ELF-1 (cell line): ENCODE data around the gene EXOC4.

ENCODE experiments used
- DNase-seq: peaks from one replicate; pipeline ENCODE4 v3.0.0-alpha.2; 2016; ENCODE audit warnings: low read depth, low spot score

The EXOC4 gene

GRCh38 chr7:133535308-133535707 lies 282.4 kb downstream of the EXOC4 start:
- no peak for DNase-seq

GRCh38 chr7:133536450-133536849 lies 283.6 kb downstream of the EXOC4 start:
- no peak for DNase-seq

GRCh38 chr7:133539016-133539415 lies 286.1 kb downstream of the EXOC4 start:
- DNase-seq = no peak

GRCh38 chr7:133540096-133540860 lies 287.4 kb downstream of the EXOC4 start:
- DNase-seq = no peak

- DNase-seq = no peak
These were observed 289.4 kb downstream of the EXOC4 start for GRCh38 chr7:133542209-133542780.

- no peak for DNase-seq
These were observed 290.8 kb downstream of the EXOC4 start for GRCh38 chr7:133543657-133544056.

GRCh38 chr7:133545618-133546017 lies 292.7 kb downstream of the EXOC4 start:
- no peak for DNase-seq

GRCh38 chr7:133547981-133548380 lies 295.1 kb downstream of the EXOC4 start:
- DNase-seq = no peak

GRCh38 chr7:133549633-133550032 lies 296.8 kb downstream of the EXOC4 start:
- no peak for DNase-seq

GRCh38 chr7:133550145-133550544 lies 297.3 kb downstream of the EXOC4 start:
- DNase-seq = no peak

- DNase-seq = no peak
These were observed 297.9 kb downstream of the EXOC4 start for GRCh38 chr7:133550811-133551210.

- DNase-seq = no peak
These were observed 298.6 kb downstream of the EXOC4 start for GRCh38 chr7:133551466-133551865.

GRCh38 chr7:133552079-133552478 lies 299.2 kb downstream of the EXOC4 start:
- DNase-seq = no peak

GRCh38 chr7:133554330-133554729 lies 301.5 kb downstream of the EXOC4 start:
- DNase-seq = no peak

GRCh38 chr7:133556048-133556447 lies 303.2 kb downstream of the EXOC4 start:
- DNase-seq = no peak

- no peak for DNase-seq
These were observed 303.7 kb downstream of the EXOC4 start for GRCh38 chr7:133556553-133556952.

- DNase-seq = no peak
These were observed 308.0 kb downstream of the EXOC4 start for GRCh38 chr7:133560900-133561299.

GRCh38 chr7:133561396-133561795 lies 308.5 kb downstream of the EXOC4 start:
- DNase-seq = no peak

GRCh38 chr7:133562621-133563020 lies 309.7 kb downstream of the EXOC4 start:
- no peak for DNase-seq

- DNase-seq = no peak
These were observed 310.4 kb downstream of the EXOC4 start for GRCh38 chr7:133563251-133563650.

- DNase-seq = no peak
These were observed 311.6 kb downstream of the EXOC4 start for GRCh38 chr7:133564484-133564883.

- no peak for DNase-seq
These were observed 315.7 kb downstream of the EXOC4 start for GRCh38 chr7:133568544-133568943.

GRCh38 chr7:133570321-133570720 lies 317.4 kb downstream of the EXOC4 start:
- no peak for DNase-seq
